HG03432 (cell line): ENCODE measurements around the gene HSDL1.
A peak's percentile ranks its signal among the peaks of the same experiment; 100 is the strongest.

Experiments used
- ATAC-seq: cut with Tn5 transposase; IDR thresholded peaks from one replicate; pipeline ENCODE4 v1.9.1; 2021; ENCODE audit warnings: mild to moderate bottlenecking, moderate library complexity; ENCODE audit not compliant: unreplicated experiment

The HSDL1 gene

DNA sequence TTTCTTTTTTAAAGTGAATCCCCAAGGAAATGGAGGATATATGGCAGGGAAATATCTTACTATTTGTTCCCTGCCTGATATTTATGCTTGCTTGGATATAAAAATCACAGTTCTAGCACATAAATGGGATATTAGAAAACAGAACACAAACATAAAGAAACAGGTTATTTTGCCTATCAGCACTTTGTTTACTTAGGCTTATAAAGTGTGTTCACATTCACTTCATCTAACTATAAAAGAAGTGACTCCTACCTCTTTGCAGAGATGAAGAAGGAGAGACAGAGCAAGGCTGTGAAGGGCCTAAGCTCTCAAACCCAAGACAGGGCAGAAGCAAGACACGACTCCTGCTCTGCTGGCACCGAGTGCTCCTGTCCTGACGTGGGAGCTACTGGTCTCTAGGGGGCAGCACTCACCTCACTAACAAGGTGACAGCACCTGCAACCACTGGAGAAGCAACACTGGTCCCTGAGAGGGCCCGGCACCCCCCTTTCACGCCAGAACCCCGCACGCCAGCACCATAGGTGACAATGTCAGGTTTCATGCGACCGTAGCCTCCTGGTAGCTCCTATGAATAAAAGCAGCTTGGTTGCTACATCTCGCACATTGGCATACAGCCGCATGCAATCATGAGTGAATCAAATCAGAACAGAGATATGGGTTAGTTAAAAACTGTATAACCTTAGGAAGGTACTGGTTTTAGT lies 60.3 kb downstream of the HSDL1 start:
- ATAC-seq, result peak; percentile 54

DNA sequence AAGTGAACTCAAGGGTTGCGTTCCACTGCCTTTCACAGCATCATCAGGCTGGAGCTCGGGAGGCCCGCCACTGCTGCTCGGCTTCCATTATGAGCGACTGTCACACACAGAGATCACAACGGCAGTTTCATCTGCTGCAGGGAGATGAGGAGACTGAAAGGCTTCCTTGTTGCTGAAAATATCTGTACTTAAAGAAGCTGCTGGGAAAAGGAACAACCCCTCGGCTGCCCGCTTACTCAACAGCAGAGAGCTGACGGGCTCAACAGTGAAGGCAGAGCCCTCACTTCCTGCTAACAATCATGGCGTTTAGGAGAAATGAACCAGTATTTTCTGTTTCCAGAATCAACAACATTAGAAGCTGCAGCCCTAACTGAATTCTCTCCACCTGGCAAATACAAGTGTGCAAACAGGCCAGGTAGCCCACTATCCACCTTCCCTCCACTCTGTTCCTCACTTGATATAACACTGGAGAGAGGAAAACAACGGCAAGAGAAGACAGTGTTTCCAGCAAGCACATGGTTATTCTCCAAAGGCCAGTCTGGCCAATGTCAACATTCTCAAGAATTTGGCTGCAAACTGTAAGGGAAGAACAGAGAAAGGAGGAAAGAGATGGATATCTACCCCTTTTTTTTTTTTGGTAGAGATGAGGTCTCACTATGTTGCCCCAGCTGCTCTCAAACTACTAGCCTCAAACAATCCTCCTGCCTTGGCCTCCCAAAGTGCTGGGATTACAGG lies 62.0 kb downstream of the HSDL1 start:
- no peak for ATAC-seq

DNA sequence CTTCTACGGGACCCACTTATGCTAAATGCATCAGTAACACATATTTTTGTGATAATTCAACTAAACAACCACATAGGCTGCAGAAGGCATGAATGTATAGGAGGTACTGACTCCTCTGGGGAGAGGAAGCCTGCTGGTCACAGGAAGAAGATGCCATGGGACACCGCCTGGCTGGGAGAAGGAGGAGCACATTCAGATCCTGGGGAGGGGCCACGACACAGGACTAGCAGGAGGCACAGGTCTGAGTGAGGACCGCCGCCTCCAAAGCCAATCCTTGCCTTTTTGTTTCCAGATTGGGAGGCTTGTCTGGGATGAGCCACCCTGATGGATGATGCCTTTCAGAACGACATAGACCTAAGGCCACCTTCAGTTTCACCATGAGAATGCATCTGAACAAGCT lies 62.9 kb downstream of the HSDL1 start:
- ATAC-seq, result no peak

DNA sequence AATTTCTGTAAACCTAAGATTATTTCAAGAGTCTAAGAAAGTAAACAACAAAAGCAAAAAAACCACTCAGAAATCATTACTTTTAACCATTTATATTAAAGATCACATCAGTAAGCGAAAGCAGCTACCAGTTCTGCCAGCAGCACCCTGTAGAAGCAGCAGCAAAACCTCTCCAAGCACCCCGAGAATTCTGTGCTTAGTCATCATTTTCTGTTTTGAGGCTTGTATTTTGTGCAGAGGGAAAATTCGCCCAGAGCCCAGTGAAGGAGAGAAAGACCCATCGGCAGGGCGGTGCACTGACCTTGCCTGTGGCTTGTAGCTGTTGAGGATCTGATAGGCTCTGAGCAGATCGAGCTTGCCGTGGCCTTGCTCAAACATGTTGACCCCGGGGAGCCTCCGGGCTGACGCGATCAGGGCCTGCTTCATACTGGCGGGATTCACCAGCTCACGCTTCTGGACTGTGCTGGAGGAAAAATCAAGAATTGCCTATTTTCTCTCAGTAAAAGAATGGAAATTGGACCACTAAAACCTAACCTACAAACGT lies 63.5 kb downstream of the HSDL1 start:
- no peak for ATAC-seq

DNA sequence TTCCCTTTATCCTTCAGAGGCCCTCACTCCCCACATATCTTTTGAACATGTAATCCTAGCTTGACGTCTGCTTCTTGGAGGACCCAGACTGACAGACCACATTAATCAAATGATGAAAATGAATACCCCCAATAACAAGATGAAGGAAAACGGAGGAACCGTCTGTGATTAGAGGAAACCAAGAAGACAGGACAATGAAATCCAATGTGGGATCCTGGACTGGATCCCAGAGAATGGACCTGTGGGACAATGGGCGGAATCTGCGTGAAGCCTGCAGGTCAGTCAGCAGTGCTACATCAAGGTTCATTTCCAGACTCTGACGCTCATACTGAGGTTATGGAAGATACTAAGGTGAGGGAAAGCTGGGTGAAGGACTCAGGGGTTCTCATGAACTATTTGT lies 64.2 kb downstream of the HSDL1 start:
- ATAC-seq, result no peak

DNA sequence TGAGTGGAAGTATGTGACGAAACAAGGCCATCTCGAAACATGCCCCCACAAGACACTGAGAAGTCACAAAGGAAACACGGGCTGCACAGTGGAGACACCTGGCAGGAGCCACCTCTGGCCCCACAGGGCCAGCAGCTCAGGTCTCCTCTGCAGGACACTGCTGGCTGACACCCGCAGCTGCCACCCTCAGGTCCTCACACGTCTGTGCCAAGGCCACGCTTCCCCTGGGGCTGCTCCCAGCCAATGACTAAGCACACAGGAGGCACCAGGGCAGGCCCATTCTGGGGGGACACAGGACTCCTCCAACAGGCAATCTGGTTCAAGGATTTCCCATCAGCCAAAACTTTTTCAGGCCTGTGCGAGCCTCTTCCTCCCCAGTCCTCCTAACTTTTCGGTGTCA lies 64.6 kb downstream of the HSDL1 start:
- ATAC-seq, result no peak

DNA sequence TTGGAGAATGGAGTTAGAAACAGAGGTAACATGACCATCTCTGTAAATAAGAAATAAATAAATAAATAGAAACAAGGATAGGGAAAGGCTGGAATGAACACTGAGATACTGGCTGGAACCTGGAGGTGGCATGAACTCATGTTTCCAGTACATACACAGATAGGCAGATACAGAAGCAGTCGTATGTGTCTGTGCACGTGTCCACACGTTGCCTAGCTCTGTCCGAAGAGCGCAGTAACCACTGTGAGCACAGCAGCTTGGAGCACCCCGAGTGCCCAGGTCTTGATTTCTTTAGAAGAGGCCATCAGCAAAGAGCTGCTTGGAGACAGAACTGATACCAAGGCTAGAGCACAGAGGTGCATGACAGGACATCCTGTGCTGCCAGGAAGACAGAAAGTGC lies 65.3 kb downstream of the HSDL1 start:
- ATAC-seq, result no peak

DNA sequence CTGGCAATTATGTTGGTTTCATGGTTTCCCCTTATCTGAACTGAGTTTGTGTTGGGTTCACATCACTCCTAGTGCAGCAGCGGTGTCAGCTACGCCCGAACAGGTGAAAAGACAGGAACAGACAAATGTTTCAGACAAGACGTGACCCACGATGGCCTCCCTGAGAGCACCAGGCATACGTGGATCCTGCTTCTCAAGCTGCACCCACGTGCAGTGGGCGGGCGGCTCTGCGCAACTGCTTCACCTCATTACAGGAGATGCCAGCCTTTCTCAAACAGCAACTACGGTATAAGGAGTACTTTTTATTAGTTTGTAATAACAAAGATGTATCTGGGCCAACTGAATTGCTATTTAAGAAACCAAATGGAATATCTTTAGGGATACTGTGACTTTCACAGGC lies 69.6 kb downstream of the HSDL1 start:
- no peak for ATAC-seq

DNA sequence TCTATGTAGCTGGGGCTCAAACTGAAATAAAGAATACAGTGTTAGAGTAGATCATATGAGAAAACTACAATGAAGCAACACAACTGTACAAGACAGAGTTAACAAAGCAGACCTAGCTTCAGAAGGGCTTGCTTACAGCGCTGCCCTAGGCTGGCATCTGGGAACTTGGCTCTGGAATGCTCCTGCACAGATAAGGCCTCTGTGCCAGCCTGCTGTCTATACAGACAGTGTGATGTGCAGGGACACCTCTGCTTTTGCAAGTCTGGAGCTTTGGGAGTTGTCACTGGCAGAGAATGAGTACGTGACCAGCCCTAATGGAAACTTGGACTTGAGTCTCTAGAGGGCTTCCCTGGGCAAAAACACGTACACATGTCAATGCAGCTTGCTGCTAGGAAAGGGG lies 70.3 kb downstream of the HSDL1 start:
- no peak for ATAC-seq
